OCI-LY7 (cell line): ENCODE data around the gene ABCA4. TPM values are rescaled to one million over a fixed set of nuclear protein-coding genes. Genes with fewer than 3 reads are reported as not detected.

Source experiments
- BruUV-seq: library from RNA; stranded (reverse); fragments of 400-500 nt; replicated peaks from 2 replicates; lab custom pipeline; 2021; lab: Mats Ljungman, UMichigan
- CTCF ChIA-PET: fragments of 300-600 bp; sonication (Branson Sonifier 250); formaldehyde crosslinking; loops from one replicate; lab custom pipeline; 2022; ENCODE audit warnings: antibody characterized with exemption; ENCODE audit not compliant: unreplicated experiment; lab: Charles Lee
- POLR2A ChIA-PET: fragments of 300-600 bp; sonication (Branson Sonifier 250); formaldehyde crosslinking; loops from one replicate; lab custom pipeline; 2022; ENCODE audit warnings: antibody characterized with exemption; lab: Charles Lee
- DNase-seq: peaks from one replicate; pipeline ENCODE4 v3.0.0-alpha.2; 2015; ENCODE audit warnings: low spot score
- H2AFZ ChIP-seq: fragments of 200-600 bp; sonication (generic), shearing (Covaris generic); 2 replicates; pipeline ENCODE4 v1.6.1; 2014; ENCODE audit warnings: mild to moderate bottlenecking, antibody characterized with exemption, low read length, moderate library complexity
- H3K27ac ChIP-seq: fragments of 200-600 bp; sonication (generic); 2 replicates; pipeline ENCODE4 v1.5.1; 2014; ENCODE audit warnings: mixed run types, low read depth, mild to moderate bottlenecking, moderate library complexity, low read length, inconsistent platforms; ENCODE audit not compliant: poor library complexity, severe bottlenecking
- H3K36me3 ChIP-seq: fragments of 200-600 bp; sonication (generic); 2 replicates; pipeline ENCODE4 v1.6.1; 2014; ENCODE audit warnings: mild to moderate bottlenecking, antibody characterized with exemption, low read length, moderate library complexity, mixed read lengths; ENCODE audit not compliant: insufficient read depth
- H3K4me1 ChIP-seq: fragments of 200-600 bp; sonication (generic); 2 replicates; pipeline ENCODE4 v1.5.1; 2014; ENCODE audit warnings: mild to moderate bottlenecking, low read length; ENCODE audit not compliant: insufficient read depth, poor library complexity, severe bottlenecking
- H3K4me2 ChIP-seq: fragments of 200-600 bp; sonication (generic); 2 replicates; pipeline ENCODE4 v1.6.1; 2014; ENCODE audit warnings: mild to moderate bottlenecking, low read length
- H3K4me3 ChIP-seq: fragments of 200-600 bp; sonication (generic); 2 replicates; pipeline ENCODE4 v1.5.1; 2014; ENCODE audit warnings: mild to moderate bottlenecking, low read depth, low read length; ENCODE audit not compliant: poor library complexity, severe bottlenecking
- H3K79me2 ChIP-seq: fragments of 200-600 bp; sonication (generic); 2 replicates; pipeline ENCODE4 v1.6.1; 2016; ENCODE audit warnings: low read depth, mild to moderate bottlenecking, low read length, moderate library complexity, mixed read lengths; ENCODE audit not compliant: insufficient read depth
- H3K9me2 ChIP-seq: fragments of 200-600 bp; sonication (generic); 2 replicates; pipeline ENCODE4 v1.6.1; 2016; ENCODE audit warnings: mild to moderate bottlenecking, low read length, mixed read lengths; ENCODE audit not compliant: insufficient read depth
- H3K9me3 ChIP-seq: fragments of 200-600 bp; sonication (generic); 2 replicates; pipeline ENCODE4 v1.6.1; 2014; ENCODE audit warnings: mild to moderate bottlenecking, mixed run types, low read length, mixed read lengths
- H4K20me1 ChIP-seq: fragments of 200-600 bp; sonication (generic); 2 replicates; pipeline ENCODE4 v1.6.1; 2014; ENCODE audit warnings: mild to moderate bottlenecking, antibody characterized with exemption, low read length, moderate library complexity, mixed read lengths; ENCODE audit not compliant: insufficient read depth
- CTCF ChIP-seq: fragments of 200-600 bp; sonication (generic); conservative IDR thresholded peaks from 2 replicates; pipeline ENCODE4 v1.5.1; 2014; ENCODE audit warnings: mild to moderate bottlenecking, antibody characterized with exemption, low read length, moderate library complexity, mixed read lengths
- EZH2phosphoT487 ChIP-seq: fragments of 200-600 bp; sonication (generic); IDR thresholded peaks from 2 replicates; pipeline ENCODE4 v1.6.1; 2018; ENCODE audit warnings: low read depth, borderline replicate concordance, mild to moderate bottlenecking, mixed run types, antibody characterized with exemption, low read length, moderate library complexity, mixed read lengths
- intact Hi-C: fragments of 100-400 bp; cut with micrococcal nuclease; formaldehyde crosslinking; loops from one replicate; pipeline ENCODE4 v1.10.0; 2022; ENCODE audit not compliant: unreplicated experiment
- total RNA-seq, 2 experiments: library from RNA; depleted of rRNA in 1 of 2; stranded (reverse); fragments of >200 nt in 1 of 2; shearing (Covaris generic) in 1 of 2; gene quantifications; 2 replicates each; pipeline ENCODE4 v1.2.3, GENCODE V29; 2014 to 2022

ABCA4 gene
- total RNA-seq, 2 experiments from 2014 or later: not detected

- BruUV-seq: no TSS peak
- TF ChIP-seq CTCF (no peak), EZH2phosphoT487 (no peak)
- Histone ChIP-seq H3K9me3 (no peaks in the 10 kb centered on the region), H3K36me3 (no peaks in the 10 kb centered on the region), H2AFZ (no peak overlapping the region), H3K4me1 (no peaks in the 10 kb centered on the region), H4K20me1 (no peaks in the 10 kb centered on the region), H3K9me2 (no peaks in the 10 kb centered on the region), H3K27ac (no peak overlapping the region), H3K79me2 (no peaks in the 10 kb centered on the region), H3K4me2 (no peak overlapping the region), H3K4me3 (no peak overlapping the region)
- intact Hi-C loops: loop anchor here (1.0 to 5.0 kb wide), 3 partner anchors 182 to 747 kb away; no protein-coding TSS in a partner anchor
- DNase-seq: no peak
- CTCF ChIA-PET: no interaction called here
- POLR2A ChIA-PET: no interaction called here
These were observed 60.2 kb downstream of the ABCA4 start for GRCh38 chr1:94060720-94061119.

GRCh38 chr1:94058766-94059165 lies 62.2 kb downstream of the ABCA4 start:
- H3K4me2 ChIP-seq: no peak overlapping the region
- H3K79me2 ChIP-seq: no peaks in the 10 kb centered on the region
- ChIA-PET POLR2A (no interaction called here), CTCF (no interaction called here)
- H3K9me3 ChIP-seq: no peaks in the 10 kb centered on the region
- no peaks in the 10 kb centered on the region for H3K9me2 ChIP-seq
- no peak for TF ChIP-seq CTCF
- no peak for TF ChIP-seq EZH2phosphoT487
- H3K36me3 ChIP-seq: no peaks in the 10 kb centered on the region
- no peak overlapping the region for H3K27ac ChIP-seq
- no peaks in the 10 kb centered on the region for H3K4me1 ChIP-seq
- no peak overlapping the region for H3K4me3 ChIP-seq
- DNase-seq: no peak
- H4K20me1 ChIP-seq: no peaks in the 10 kb centered on the region
- no peak overlapping the region for H2AFZ ChIP-seq
- BruUV-seq: no TSS peak
- intact Hi-C loops: no loop called here

GRCh38 chr1:94056996-94057395 lies 64.0 kb downstream of the ABCA4 start:
- no peak overlapping the region for H3K4me2 ChIP-seq
- CTCF ChIA-PET: no interaction called here
- BruUV-seq: no TSS peak
- no peak overlapping the region for H3K4me3 ChIP-seq
- no peak for DNase-seq
- POLR2A ChIA-PET: no interaction called here
- H3K4me1 ChIP-seq: no peaks in the 10 kb centered on the region
- H3K79me2 ChIP-seq: no peaks in the 10 kb centered on the region
- H3K9me2 ChIP-seq: no peaks in the 10 kb centered on the region
- TF ChIP-seq CTCF (no peak), EZH2phosphoT487 (no peak)
- H2AFZ ChIP-seq: no peak overlapping the region
- no peak overlapping the region for H3K27ac ChIP-seq
- no peaks in the 10 kb centered on the region for H3K9me3 ChIP-seq
- no peaks in the 10 kb centered on the region for H3K36me3 ChIP-seq
- intact Hi-C loops: no loop called here
- no peaks in the 10 kb centered on the region for H4K20me1 ChIP-seq
